ENCODE measurements around the gene GPATCH2.

DNA sequence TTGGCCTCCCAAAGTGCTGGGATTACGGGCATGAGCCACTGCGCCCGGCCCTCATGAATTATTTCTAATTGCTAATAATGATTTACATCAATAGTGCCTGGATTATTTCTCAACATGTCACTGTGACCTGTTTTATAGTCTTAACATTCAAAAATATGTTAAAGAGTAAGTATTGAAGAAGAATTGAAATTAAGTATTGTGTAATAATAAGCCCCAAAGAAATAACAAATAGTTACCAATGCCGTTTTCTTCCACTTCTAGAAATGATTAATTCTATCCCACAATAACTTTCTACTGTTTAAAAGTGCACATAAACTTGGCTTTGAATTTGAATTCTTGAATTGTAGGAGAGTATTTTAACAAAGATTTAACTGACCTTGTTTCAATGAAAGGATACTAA is 19.8 kb upstream of the GPATCH2 start:
- TF ChIP-seq CTCF (conservative IDR thresholded peaks at IDR 0.05 in 1 of 2, IDR thresholded peaks at IDR 0.05 in 1 of 2; ENCODE audit: low read depth in 1 of 2, low read length in 2 of 2) (no peak), EZH2 (IDR thresholded peaks at IDR 0.05; ENCODE audit: low read length, missing control alignments) (no peak)

Measured in fibroblast of lung (primary cell).